Naive thymus-derived CD4-positive, alpha-beta T cell (primary cell): Measurements from ENCODE around the gene ARHGAP42. TPM values are rescaled to one million over a fixed set of nuclear protein-coding genes. Genes with fewer than 3 reads are reported as not detected.

Experiments used
- ATAC-seq: fragments of 150-1000 bp; cut with Tn5 transposase; 2 replicates; pipeline ENCODE4 v1.10.0; 2021; ENCODE audit warnings: mild to moderate bottlenecking, moderate library complexity
- CTCF ChIA-PET: fragments of 350-600 bp; sonication (Branson Sonifier 250); formaldehyde crosslinking; loops from one replicate; lab custom pipeline; 2021; ENCODE audit warnings: antibody characterized with exemption; lab: Charles Lee
- POLR2A ChIA-PET: fragments of 350-600 bp; sonication (Branson Sonifier 250); formaldehyde crosslinking; loops from one replicate; lab custom pipeline; 2021; ENCODE audit warnings: antibody characterized with exemption, inconsistent platforms; lab: Charles Lee
- DNase-seq, 9 donors: peaks; one replicate each; pipeline versions ENCODE4 v3.0.0 to v3.0.0-alpha.2; 2020 to 2022; ENCODE audit warnings: mixed read lengths in 1 of 9
- H3K27ac ChIP-seq: one replicate; pipeline ENCODE4 v1.7.0; 2013; ENCODE audit warnings: mild to moderate bottlenecking, low read depth, low read length, moderate library complexity
- H3K27me3 ChIP-seq, 2 donors: one replicate each; pipeline ENCODE4 v1.7.0; 2013; ENCODE audit warnings: low read length in 2 of 2, mild to moderate bottlenecking in 2 of 2, moderate library complexity in 2 of 2; ENCODE audit not compliant: control insufficient read depth in 2 of 2, insufficient read depth in 2 of 2
- H3K36me3 ChIP-seq, 3 experiments: 1 replicate in 2 of 3; 2 replicates in 1 of 3; pipeline ENCODE4 v1.7.0; 2013; ENCODE audit warnings: low read length in 3 of 3, mild to moderate bottlenecking in 3 of 3, moderate library complexity in 1 of 3; ENCODE audit not compliant: insufficient read depth in 3 of 3, control insufficient read depth in 2 of 3
- H3K4me1 ChIP-seq, 2 donors: one replicate each; pipeline ENCODE4 v1.7.0; 2013; ENCODE audit warnings: low read length in 2 of 2, mild to moderate bottlenecking in 2 of 2, moderate library complexity in 1 of 2; ENCODE audit not compliant: control insufficient read depth in 2 of 2, insufficient read depth in 2 of 2
- H3K4me3 ChIP-seq: 2 replicates; pipeline ENCODE4 v1.7.0; 2013; ENCODE audit warnings: mild to moderate bottlenecking, low read length
- H3K9me3 ChIP-seq, 3 experiments: 1 replicate in 2 of 3; 2 replicates in 1 of 3; pipeline ENCODE4 v1.7.0; 2013; ENCODE audit warnings: low read length in 3 of 3; ENCODE audit not compliant: control insufficient read depth in 2 of 3
- H3K27ac Mint-ChIP-seq, 9 donors: one replicate each; pipeline ENCODE4 v1.8.0; 2020 to 2022; ENCODE audit warnings: mixed read lengths in 9 of 9, mild to moderate bottlenecking in 8 of 9, moderate library complexity in 5 of 9, inconsistent platforms in 2 of 9
- H3K27me3 Mint-ChIP-seq, 5 donors: one replicate each; pipeline ENCODE4 v1.8.0; 2021 to 2022; ENCODE audit warnings: mixed read lengths in 5 of 5, mild to moderate bottlenecking in 1 of 5
- H3K36me3 Mint-ChIP-seq, 5 donors: one replicate each; pipeline ENCODE4 v1.8.0; 2020 to 2022; ENCODE audit warnings: mixed read lengths in 5 of 5, mild to moderate bottlenecking in 3 of 5, inconsistent platforms in 1 of 5
- H3K4me1 Mint-ChIP-seq, 7 donors: one replicate each; pipeline ENCODE4 v1.8.0; 2020 to 2022; ENCODE audit warnings: mixed read lengths in 7 of 7, mild to moderate bottlenecking in 3 of 7, inconsistent platforms in 1 of 7
- H3K4me3 Mint-ChIP-seq, 10 donors: one replicate each; pipeline ENCODE4 v1.8.0; 2020 to 2022; ENCODE audit warnings: mild to moderate bottlenecking in 10 of 10, mixed read lengths in 10 of 10, moderate library complexity in 6 of 10, inconsistent platforms in 2 of 10
- H3K9me3 Mint-ChIP-seq, 11 donors: one replicate each; pipeline ENCODE4 v1.8.0; 2020 to 2022; ENCODE audit warnings: mixed read lengths in 11 of 11, mild to moderate bottlenecking in 4 of 11, inconsistent platforms in 1 of 11, moderate library complexity in 1 of 11
- intact Hi-C, 2 donors: fragments of 100-400 bp; cut with micrococcal nuclease; formaldehyde crosslinking; loops; one replicate each; pipeline ENCODE4 v1.15.1; 2023
- polyA plus RNA-seq, 2 donors: library from polyadenylated mRNA; unstranded; fragments of 300-500 nt; fragmentation: Illumina TruSeq; gene quantifications; one replicate each; pipeline ENCODE4 v1.2.3, GENCODE V29; 2021
- total RNA-seq, 6 experiments: library from RNA in 5 of 6; stranded (reverse) in 5 of 6; gene quantifications; 1 replicate in 5 of 6; 2 replicates in 1 of 6; pipeline ENCODE4 v1.2.3 and lab custom pipeline; 2021 to 2026

Gene ARHGAP42
- total and polyA plus RNA-seq, 7 experiments from 2014 or later: 0.05 to 0.66 (median 0.21) TPM; not detected in 4

DNA sequence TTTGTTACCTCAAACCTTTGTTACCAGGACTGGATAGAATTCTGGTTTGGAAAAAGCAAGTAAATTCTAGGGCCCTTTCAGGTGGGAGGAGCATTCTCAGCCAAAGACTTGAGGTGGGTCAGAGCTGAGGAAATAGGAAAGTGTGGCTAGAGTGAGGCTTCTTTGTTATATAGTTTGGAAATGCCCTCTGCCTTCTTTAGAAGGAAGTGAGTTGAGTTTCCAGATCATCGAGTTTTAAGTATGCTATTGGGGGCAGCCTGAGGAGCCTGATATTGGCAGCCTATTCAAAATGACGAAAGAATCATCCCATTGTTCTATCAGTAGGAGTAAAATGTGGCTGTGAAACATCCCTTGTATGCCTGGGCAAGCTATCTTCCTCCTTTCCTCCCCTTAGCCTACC, 134.1 kb downstream of the ARHGAP42 start:
- intact Hi-C loops: no loop called here
- no peaks in the 10 kb centered on the region for H3K27me3 ChIP-seq
- ChIA-PET POLR2A (no interaction called here), CTCF (no interaction called here)
- no peak overlapping the region for H3K27ac Mint-ChIP-seq
- DNase-seq (no peak), ATAC-seq (no peak)
- H3K9me3 Mint-ChIP-seq: peaks cover 0 to 13% (median 6%) of the 10 kb centered on the region in 11 donors
- no peaks in the 10 kb centered on the region for H3K27me3 Mint-ChIP-seq
- no peak overlapping the region for H3K4me3 Mint-ChIP-seq
- no peaks in the 10 kb centered on the region for H3K36me3 ChIP-seq
- H3K36me3 Mint-ChIP-seq: no peaks in the 10 kb centered on the region
- no peaks in the 10 kb centered on the region for H3K9me3 ChIP-seq
- H3K4me3 ChIP-seq: no peak overlapping the region
- no peak overlapping the region for H3K27ac ChIP-seq
- H3K4me1 ChIP-seq: no peaks in the 10 kb centered on the region
- peaks cover 0 to 3% (median 0%) of the 10 kb centered on the region in 7 donors for H3K4me1 Mint-ChIP-seq

DNA sequence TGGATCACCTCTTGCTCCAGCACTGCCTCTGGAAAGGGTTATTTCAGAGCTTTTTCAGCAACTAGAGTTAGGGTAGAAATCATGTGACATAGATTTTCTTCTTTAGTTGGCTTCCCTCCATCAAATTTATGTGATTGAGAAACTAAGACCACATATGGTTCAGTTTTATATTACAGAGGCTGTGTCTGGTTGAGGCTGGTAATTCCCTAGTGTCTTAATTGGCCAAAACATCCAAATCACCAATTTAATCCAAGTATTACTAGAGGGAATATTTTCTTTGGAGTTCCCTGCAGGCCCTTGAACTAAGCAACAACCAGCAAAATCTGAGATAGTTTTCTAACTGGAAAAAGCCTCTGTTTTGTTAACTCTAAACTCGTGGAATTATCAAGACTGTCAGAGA, 136.3 kb downstream of the ARHGAP42 start:
- Mint-ChIP-seq H3K4me1 (peaks cover 0 to 3% (median 0%) of the 10 kb centered on the region in 7 donors), H3K36me3 (no peaks in the 10 kb centered on the region), H3K4me3 (no peak overlapping the region), H3K27ac (no peak overlapping the region), H3K27me3 (no peaks in the 10 kb centered on the region), H3K9me3 (peaks cover 0 to 8% (median 2%) of the 10 kb centered on the region in 11 donors)
- ChIA-PET CTCF (no interaction called here), POLR2A (no interaction called here)
- Histone ChIP-seq H3K27me3 (no peaks in the 10 kb centered on the region), H3K36me3 (no peaks in the 10 kb centered on the region), H3K4me3 (no peak overlapping the region), H3K27ac (no peak overlapping the region), H3K4me1 (no peaks in the 10 kb centered on the region), H3K9me3 (no peaks in the 10 kb centered on the region)
- intact Hi-C loops: no loop called here
- no peak for DNase-seq
- no peak for ATAC-seq

DNA sequence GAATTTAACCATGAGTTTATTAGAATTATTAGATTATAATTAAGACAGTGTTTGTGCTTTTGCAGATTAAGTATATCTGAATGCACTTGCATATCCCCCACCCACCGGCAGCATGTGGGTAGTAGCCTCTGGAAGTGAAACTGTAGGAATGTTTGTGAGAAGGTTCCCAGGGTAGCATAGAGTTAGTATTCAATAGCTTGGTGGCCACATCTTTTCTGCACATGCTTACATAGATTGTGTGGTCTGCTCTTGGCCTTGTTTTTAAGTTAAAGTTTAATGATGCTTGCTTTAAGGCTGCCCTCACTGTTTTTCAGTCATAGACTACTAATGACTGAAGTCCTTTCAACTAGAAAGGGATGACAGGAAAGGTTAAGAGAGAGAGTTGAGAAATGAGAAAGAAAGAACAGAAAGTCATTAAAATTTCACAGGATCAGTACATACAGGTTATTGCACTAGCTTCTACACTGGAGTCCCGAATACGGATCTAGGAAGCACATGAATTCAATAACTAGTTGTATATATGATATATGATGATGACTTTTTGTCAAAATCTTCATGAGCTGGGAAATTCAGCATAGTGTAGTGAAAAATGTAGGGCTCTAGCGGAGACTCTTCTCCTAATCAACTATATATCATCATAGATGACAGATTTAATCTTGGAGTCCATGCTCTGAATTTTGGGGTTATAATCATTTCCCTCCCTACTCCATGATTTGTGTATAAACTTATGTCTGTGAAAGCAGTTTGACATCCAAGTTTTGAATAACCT, 137.1 kb downstream of the ARHGAP42 start:
- POLR2A ChIA-PET: no interaction called here
- no peak overlapping the region for H3K4me3 ChIP-seq
- CTCF ChIA-PET: no interaction called here
- H3K27me3 Mint-ChIP-seq: no peaks in the 10 kb centered on the region
- DNase-seq (no peak), ATAC-seq (no peak)
- no peaks in the 10 kb centered on the region for H3K36me3 ChIP-seq
- H3K27me3 ChIP-seq: no peaks in the 10 kb centered on the region
- intact Hi-C loops: no loop called here
- H3K36me3 Mint-ChIP-seq: no peaks in the 10 kb centered on the region
- no peak overlapping the region for H3K27ac Mint-ChIP-seq
- no peak overlapping the region for H3K27ac ChIP-seq
- H3K4me1 Mint-ChIP-seq: peaks cover 0 to 3% (median 0%) of the 10 kb centered on the region in 7 donors
- H3K9me3 Mint-ChIP-seq: peaks cover 0 to 5% (median 0%) of the 10 kb centered on the region in 11 donors
- no peaks in the 10 kb centered on the region for H3K4me1 ChIP-seq
- no peak overlapping the region for H3K4me3 Mint-ChIP-seq
- no peaks in the 10 kb centered on the region for H3K9me3 ChIP-seq

DNA sequence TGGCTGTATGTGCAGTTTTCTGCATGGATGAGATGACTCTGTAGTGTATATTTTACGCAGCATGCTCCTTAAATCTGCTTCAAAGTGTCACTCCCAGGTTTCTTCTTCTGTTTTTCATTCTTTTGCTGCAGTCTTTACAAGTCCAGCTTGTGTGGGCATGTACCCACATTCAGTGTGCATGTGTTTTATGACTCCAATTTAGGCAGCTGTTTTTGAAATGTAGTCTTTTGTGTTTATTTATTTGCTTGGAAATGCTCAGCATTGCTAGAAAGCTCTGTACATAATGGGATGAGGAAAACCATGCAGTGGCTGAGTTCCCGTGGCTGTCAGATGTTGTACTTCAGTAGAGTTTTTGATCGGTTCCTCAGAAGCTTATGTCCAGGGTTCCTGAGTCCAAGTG, 138.5 kb downstream of the ARHGAP42 start:
- H3K9me3 Mint-ChIP-seq: peaks cover 0 to 8% (median 0%) of the 10 kb centered on the region in 11 donors
- Histone ChIP-seq H3K27ac (no peak overlapping the region), H3K36me3 (no peaks in the 10 kb centered on the region), H3K27me3 (no peaks in the 10 kb centered on the region), H3K4me3 (no peak overlapping the region), H3K4me1 (no peaks in the 10 kb centered on the region), H3K9me3 (no peaks in the 10 kb centered on the region)
- peaks cover 0 to 3% (median 0%) of the 10 kb centered on the region in 7 donors for H3K4me1 Mint-ChIP-seq
- CTCF ChIA-PET: no interaction called here
- no peaks in the 10 kb centered on the region for H3K27me3 Mint-ChIP-seq
- no peak for ATAC-seq
- no peak overlapping the region for H3K4me3 Mint-ChIP-seq
- H3K27ac Mint-ChIP-seq: no peak overlapping the region
- POLR2A ChIA-PET: no interaction called here
- intact Hi-C loops: no loop called here
- H3K36me3 Mint-ChIP-seq: no peaks in the 10 kb centered on the region
- DNase-seq: no peak

DNA sequence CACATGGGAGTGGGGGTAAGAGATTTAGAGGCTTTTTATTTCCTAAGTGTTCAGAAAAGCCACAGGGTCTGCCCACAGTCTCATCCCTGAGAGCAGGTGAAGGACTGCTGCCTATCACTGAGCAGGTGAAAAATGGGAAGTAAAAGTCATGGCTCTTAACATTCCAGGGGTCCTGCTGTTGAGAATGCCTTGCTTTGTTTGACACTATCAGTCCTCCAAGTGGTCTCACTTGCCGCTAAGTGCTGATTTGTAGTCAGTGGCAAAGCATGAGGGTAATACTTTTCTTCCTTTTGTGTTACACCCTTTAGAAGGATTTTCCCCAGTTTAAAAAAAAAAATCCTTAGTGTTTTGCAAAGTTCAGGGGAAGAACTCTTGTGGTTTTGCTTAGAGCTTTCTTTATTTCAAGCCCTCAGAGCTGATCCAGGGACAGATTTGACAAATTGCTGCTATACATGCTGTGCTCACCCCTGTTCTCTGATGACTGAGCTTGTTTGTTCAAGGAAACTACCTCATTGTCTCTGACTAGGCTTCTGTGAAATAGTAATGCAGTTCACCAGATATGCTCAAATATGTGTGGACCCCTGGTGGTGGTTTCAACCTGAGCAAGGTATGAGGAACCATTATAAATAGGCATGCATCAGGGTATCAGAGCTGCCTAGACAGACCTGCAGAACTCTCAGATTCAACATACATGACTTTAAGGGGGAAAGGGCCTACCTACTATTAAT, 141.0 kb downstream of the ARHGAP42 start:
- ATAC-seq (no peak), DNase-seq (no peak)
- ChIA-PET POLR2A (no interaction called here), CTCF (no interaction called here)
- Mint-ChIP-seq H3K36me3 (no peaks in the 10 kb centered on the region), H3K9me3 (peaks cover 0 to 6% (median 0%) of the 10 kb centered on the region in 11 donors), H3K27ac (no peak overlapping the region), H3K4me3 (no peak overlapping the region), H3K27me3 (no peaks in the 10 kb centered on the region), H3K4me1 (no peaks in the 10 kb centered on the region)
- Histone ChIP-seq H3K4me3 (no peak overlapping the region), H3K4me1 (no peaks in the 10 kb centered on the region), H3K27ac (no peak overlapping the region), H3K9me3 (no peaks in the 10 kb centered on the region), H3K27me3 (no peaks in the 10 kb centered on the region), H3K36me3 (no peaks in the 10 kb centered on the region)
- intact Hi-C loops: no loop called here

DNA sequence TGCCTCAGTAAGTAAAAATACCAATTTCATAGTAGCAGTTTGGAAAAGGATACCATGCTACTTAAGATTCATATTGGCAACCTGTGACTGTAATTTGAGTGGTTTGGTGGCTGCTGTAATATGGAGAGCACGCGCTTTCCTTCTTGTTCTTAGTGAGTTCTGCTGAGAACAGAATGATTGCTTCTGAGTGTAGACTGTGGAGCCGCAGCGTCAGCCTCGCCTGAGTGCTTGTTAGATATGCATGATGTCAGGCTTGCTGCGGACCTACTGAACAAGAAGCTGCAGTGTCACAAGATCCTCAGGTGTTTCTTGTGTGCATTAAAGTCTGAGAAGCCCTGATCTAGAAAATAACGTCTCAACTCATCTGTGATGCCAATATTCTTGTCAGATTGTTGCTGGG, 143.2 kb downstream of the ARHGAP42 start:
- POLR2A ChIA-PET: no interaction called here
- Histone ChIP-seq H3K4me1 (no peaks in the 10 kb centered on the region), H3K27me3 (no peaks in the 10 kb centered on the region), H3K4me3 (no peak overlapping the region), H3K36me3 (no peaks in the 10 kb centered on the region), H3K9me3 (no peaks in the 10 kb centered on the region), H3K27ac (no peak overlapping the region)
- CTCF ChIA-PET: no interaction called here
- Mint-ChIP-seq H3K36me3 (no peaks in the 10 kb centered on the region), H3K27ac (no peak overlapping the region), H3K4me3 (no peak overlapping the region), H3K9me3 (peaks cover 0 to 6% (median 0%) of the 10 kb centered on the region in 11 donors), H3K4me1 (no peaks in the 10 kb centered on the region), H3K27me3 (no peaks in the 10 kb centered on the region)
- intact Hi-C loops: no loop called here
- no peak for ATAC-seq
- DNase-seq: no peak
